GM18870 (cell line): ENCODE results near the gene FCN2.
"Not testable (repeated sequence)": the region's sequence is repeated elsewhere in the genome, so short reads cannot be mapped to it uniquely, and the experiment has no call there.

Experiments
- ATAC-seq: cut with Tn5 transposase; IDR thresholded peaks from one replicate; pipeline ENCODE4 v1.9.1; 2021; ENCODE audit warnings: moderate library complexity; ENCODE audit not compliant: unreplicated experiment

The FCN2 gene

DNA sequence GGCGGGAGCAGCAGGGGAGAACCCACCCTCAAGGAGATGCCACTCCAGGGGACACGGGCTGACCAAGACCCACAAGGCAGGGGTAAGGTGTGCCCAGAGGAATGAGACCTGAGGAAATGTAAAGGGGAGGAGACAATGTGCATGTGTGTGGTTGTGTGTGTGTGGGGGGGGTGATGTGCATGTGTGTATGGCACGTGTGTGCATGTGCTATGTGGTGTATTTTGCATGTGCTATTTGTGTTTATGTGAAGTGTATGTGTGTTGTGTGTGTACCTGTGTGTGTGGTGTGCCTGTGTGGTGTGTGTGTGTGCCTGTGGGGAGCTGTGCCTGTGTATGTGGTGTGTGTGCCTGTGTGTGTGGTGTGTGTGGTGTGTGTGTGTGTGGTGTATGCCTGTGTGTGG is 33.5 kb upstream of the FCN2 start:
- no peak for ATAC-seq

DNA sequence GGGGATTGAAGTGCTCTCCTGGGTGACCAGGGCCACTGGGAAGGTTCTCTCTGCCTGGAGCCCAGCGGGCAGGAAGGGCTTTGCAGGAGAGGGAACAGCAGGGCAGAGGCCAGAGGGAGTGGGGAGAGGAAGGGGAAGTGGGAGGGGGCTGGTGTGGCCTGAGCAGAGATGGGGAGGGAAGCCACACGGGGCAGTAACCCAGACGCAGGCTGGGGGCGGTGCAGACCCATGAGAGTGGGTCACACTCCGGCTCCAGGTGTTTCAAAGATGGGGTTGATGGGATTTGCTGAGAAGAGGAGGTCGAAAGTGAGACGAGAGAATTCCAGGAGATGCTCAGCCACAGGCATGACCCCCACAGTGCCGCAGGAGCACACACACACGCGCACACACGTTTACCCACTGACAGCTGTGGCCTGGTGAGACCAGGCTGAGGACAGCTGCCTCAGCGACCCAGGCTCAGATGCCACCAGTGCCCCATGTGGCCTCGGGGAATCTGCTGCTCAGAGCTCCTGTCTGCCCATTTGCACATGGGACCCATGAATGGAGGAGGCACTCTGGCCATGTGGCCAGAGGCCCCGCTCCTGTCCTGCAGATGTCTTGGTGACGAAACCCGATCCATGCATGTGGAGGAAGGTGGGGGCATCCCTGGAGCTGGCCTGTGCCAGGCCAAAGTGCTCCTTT is 32.7 kb upstream of the FCN2 start:
- no peak for ATAC-seq

DNA sequence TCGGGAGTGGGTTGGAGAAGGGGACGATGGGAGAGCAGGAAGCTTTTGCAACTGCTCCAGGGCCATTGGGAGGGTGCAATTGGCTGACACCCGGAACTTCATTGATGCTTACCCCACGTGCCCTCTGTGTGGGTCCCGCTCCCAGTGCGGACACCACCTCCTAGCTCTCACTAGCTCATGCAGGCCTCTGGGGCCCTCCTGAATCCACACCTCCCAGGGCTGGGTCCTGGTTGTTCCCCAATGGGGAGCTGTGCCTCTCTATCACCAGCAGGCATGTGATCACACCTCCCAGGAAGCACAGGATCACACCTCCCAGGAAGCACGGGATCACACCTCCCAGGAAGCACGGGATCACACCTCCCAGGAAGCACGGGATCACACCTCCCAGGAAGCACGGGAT is 32.1 kb upstream of the FCN2 start:
- ATAC-seq = no peak

DNA sequence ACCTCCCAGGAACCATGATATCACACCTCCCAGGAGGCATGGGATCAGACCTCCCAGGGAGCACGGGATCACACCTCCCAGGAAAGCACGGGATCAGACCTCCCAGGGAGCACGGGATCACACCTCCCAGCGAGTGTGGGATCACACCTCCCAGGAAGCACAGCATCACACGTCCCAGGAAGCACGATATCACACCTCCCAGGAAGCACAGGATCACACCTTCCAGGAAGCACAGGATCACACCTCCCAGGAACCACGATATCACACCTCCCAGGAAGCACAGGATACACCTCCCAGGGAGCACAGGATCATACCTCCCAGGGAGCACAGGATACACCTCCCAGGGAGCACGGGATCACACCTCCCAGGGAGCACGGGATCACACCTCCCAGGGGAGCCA is 30.0 kb upstream of the FCN2 start:
- ATAC-seq = no peak

DNA sequence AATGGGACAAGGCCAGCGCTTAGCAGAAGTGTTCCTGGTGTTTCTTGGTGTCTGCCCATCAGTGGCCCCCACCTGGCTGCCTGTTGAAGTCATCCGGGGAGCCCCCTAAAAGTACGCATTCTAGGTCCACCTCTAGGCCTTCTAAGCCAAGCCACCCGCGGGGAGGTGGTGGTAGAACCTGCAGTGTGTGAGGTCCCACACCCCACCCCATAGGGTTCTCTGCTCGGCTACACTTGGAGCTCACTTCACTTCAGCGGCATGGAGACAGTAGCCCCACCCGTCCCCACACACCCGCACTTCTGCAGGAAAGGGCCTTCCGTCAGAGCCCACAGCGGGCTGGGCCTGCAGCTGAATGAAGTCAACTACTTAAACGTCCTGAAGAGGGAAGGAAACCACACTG is 29.6 kb upstream of the FCN2 start:
- ATAC-seq = no peak

- ATAC-seq = no peak
These were observed 27.5 kb upstream of the FCN2 start for GRCh38 chr9:134852906-134853654.

GRCh38 chr9:134853893-134854292 is 26.7 kb upstream of the FCN2 start:
- no peak for ATAC-seq

GRCh38 chr9:134854541-134854981 is 26.0 kb upstream of the FCN2 start:
- no peak for ATAC-seq

- no peak for ATAC-seq
These were observed 25.2 kb upstream of the FCN2 start for GRCh38 chr9:134855231-134855899.

DNA sequence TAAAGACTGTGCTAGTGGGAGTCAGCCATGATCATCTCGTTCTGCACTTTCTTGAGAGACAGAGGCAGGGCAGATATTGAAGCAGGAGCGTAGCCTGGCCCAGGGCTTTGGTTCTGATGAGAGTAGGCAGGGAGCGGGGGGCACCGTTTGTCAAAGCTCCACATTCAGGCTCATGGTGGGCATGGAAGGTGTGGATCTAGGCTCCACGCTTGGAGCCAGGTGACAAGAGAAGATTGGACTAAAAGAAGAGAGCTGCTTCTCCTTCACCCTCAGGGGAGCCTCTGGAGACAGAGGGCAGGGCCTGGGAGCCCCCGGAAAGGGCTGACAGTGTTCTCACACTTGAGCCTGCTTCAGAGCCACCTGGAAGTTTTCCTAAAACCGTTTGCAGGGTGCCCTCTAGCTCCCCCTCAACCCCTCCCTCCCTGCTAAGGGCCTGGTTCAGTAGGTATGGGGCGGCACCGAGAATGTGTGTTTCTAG is 24.7 kb upstream of the FCN2 start:
- no peak for ATAC-seq

GRCh38 chr9:134857451-134857850 is 23.2 kb upstream of the FCN2 start:
- ATAC-seq = not testable (repeated sequence)

GRCh38 chr9:134858051-134858841 is 22.4 kb upstream of the FCN2 start:
- no peak for ATAC-seq

DNA sequence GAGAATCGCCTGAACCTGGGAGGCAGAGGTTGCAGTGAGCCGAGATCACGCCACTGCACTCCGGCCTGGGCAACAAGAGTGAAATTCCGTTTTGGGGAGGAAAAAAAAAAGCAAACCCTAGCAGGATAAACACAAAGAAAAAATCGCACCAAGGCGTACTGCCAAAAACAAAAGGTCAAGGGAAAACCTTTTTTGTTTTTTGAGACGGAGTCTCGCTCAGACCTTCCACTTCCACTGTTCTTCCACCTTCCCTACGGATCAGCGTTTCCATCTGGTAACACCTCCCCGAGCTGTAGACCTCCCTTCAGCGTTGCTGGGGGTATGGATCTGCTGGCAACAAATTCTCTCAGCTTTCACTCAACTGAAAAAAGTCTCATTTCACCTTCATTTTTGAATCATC is 20.1 kb upstream of the FCN2 start:
- no peak for ATAC-seq

GRCh38 chr9:134861595-134862334 is 18.8 kb upstream of the FCN2 start:
- ATAC-seq = no peak

- ATAC-seq = no peak
These were observed 17.2 kb upstream of the FCN2 start for GRCh38 chr9:134863306-134863902.

DNA sequence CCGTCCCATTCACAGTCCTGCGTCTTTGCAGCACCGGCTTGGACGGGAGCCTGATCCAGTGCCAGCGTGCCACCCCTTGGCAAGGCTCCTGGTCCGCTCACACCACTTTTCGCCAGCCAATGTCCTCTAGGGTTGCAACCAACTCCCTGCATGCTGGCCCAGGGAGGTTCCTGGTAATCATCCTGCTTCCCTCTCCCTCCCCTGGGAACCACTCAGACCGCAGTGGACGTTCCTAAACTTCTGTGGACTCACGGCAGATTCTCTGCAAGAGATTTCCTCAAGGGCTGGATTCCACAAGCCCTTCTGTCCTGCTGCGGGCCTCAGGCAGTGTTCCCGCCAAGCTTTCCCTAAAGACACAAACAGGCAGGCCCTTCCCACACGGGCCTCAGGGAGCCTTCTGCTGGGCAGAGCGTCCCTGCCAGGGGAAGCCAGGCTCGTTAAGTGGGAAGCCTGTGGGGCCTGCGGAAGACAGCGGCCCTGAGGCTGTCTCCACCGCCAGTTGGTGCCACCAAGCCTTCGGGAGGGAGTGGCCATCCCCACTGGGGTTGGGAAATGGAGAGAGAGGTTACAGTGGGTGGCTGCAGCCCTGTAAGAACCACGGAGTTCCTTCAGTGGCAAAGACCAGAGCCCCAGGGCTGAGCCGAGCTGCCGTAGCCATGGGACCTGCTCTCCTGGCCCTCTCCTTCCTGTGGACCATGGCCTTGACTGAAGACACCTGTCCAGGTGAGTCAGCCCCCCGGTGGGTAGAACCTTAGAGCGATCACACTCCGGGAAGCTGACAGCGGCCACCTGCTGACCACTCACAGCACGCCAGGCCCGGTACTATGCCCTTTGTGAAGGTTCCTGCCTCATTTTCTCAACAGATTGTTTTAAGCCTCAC is 16.4 kb upstream of the FCN2 start:
- no peak for ATAC-seq

DNA sequence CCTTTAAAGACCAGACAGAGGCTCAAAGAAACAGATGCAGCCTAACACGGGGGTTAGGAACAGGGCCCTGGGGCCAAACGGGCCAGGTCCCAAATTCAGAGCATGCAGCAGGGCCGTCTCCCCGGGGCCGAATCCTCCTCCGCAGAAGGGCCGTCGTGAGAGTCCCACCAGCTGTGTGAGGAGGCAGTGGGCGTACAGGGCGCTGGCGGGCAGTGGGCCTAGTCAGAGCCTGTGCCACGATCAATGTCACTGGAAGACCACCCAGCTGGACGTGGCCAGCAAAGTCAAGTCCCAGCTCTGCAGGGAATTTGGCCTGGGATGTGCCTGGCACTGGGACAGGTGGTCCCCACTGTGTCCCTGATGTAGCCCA is 15.8 kb upstream of the FCN2 start:
- ATAC-seq = no peak

DNA sequence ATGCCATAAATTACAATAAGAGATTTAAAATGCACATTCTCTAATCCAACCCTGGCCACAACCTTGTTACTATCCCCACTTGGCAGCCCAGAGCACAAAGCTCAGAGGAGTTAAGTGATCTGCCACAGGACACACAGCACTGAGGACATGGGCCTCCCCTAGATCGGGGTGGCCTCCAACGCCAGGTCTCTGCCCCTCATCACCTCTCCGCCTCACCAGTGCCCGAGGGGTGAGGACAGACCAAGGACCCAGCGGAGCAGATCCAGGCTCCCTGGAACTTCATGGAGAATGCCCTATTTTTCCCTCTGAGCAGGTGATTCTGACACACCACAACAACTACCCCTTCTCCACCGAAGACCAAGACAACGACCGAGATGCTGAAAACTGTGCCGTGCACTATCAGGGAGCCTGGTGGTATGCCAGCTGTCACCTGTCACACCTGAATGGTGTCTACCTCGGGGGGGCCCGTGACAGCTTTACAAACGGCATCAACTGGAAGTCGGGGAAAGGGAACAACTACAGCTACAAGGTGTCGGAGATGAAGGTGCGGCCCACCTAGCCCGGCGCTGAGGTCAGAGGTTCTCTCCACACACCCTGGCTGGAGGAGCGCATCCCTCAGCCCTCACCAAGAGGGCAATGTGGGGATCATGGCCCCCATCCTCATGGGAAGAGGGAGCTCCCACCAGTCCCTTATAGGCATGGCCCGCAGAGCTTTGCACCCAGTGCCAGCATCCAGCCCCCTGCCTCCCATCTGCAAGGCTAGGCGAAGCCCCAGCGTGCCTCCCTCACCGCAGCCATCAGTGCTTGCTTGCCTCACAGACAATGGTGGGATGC is 12.5 kb upstream of the FCN2 start:
- ATAC-seq = no peak
